K562 (cell line): ENCODE results near the gene SEMA3F. TPM values are rescaled to one million over a fixed set of nuclear protein-coding genes. Genes with fewer than 3 reads are reported as not detected.

ENCODE experiments used
- ATAC-seq: fragments of 200-7000 bp; cut with Tn5 transposase; 3 replicates; pipeline ENCODE4 v1.9.1; 2020; ENCODE audit warnings: moderate library complexity
- BruUV-seq: library from RNA; stranded (reverse); fragments of 400-500 nt; replicated peaks from 2 replicates; lab custom pipeline; 2021; lab: Mats Ljungman, UMichigan
- CTCF ChIA-PET: fragments of 300-600 bp; formaldehyde crosslinking; extraction: SDS; loops from one replicate; lab custom pipeline; 2021; ENCODE audit warnings: low intra/inter-chr PET ratio; lab: Yijun Ruan, JAX
- POLR2A ChIA-PET: fragments of 300-600, 350-650 bp; sonication (Branson Sonifier 250); formaldehyde crosslinking; extraction: SDS; loops from one replicate; lab custom pipeline; 2021; ENCODE audit warnings: antibody characterized with exemption, inconsistent platforms; lab: Yijun Ruan, JAX
- DNase-seq, 4 experiments: peaks; one replicate each; pipeline versions ENCODE4 v3.0.0 to v3.0.0-alpha.2; 2011 to 2018; ENCODE audit warnings: low spot score in 3 of 4, mixed read lengths in 3 of 4; ENCODE audit errors: extremely low read depth in 1 of 4
- FAIRE-seq: peaks from 2 replicates; lab custom pipeline; 2011; peaks lifted over from hg19 to GRCh38; lab: Jason Lieb, UNC
- H2AFZ ChIP-seq: 2 replicates; pipeline ENCODE4 v1.6.0; 2011; ENCODE audit warnings: low read depth, low read length, control low read depth, inconsistent platforms
- H3K27ac ChIP-seq: fragments of 200-600 bp; 3 replicates; pipeline ENCODE4 v1.8.0; 2011; ENCODE audit warnings: low read depth, mild to moderate bottlenecking, control low read depth, inconsistent platforms, low read length, moderate library complexity, mixed read lengths; ENCODE audit errors: extremely low read depth
- H3K27me3 ChIP-seq, 2 experiments: fragments of 300-600 bp in 1 of 2; 2 replicates in 1 of 2; 3 replicates in 1 of 2; pipeline versions ENCODE4 v1.6.0 to v1.8.0; 2011; ENCODE audit warnings: inconsistent platforms in 2 of 2, low read length in 2 of 2, mild to moderate bottlenecking in 1 of 2, mixed read lengths in 1 of 2, moderate library complexity in 1 of 2; ENCODE audit not compliant: control insufficient read depth in 2 of 2, insufficient read depth in 2 of 2
- H3K36me3 ChIP-seq: fragments of 300-600 bp; 3 replicates; pipeline ENCODE4 v1.8.0; 2011; ENCODE audit warnings: mild to moderate bottlenecking, low read length, inconsistent platforms; ENCODE audit not compliant: control insufficient read depth, insufficient read depth
- H3K4me1 ChIP-seq, 2 experiments: fragments of 200-600 bp in 1 of 2; replicated peaks in 1 of 2; 2 replicates in 1 of 2; 3 replicates in 1 of 2; pipeline versions ENCODE4 v1.5.1 to v1.8.0; 2011; ENCODE audit warnings: inconsistent platforms in 2 of 2, low read length in 2 of 2, mild to moderate bottlenecking in 1 of 2, mixed read lengths in 1 of 2, moderate library complexity in 1 of 2; ENCODE audit not compliant: control insufficient read depth in 2 of 2, insufficient read depth in 2 of 2
- H3K4me2 ChIP-seq: 2 replicates; pipeline ENCODE4 v1.6.1; 2011; ENCODE audit warnings: low read length, control low read depth, inconsistent platforms, mixed read lengths; ENCODE audit not compliant: insufficient read depth
- H3K4me3 ChIP-seq: fragments of 200-600 bp; sonication (generic), shearing (Covaris generic); 2 replicates; pipeline ENCODE4 v1.5.1; 2016; ENCODE audit warnings: control low read depth, inconsistent platforms
- H3K79me2 ChIP-seq: fragments of 200-600 bp; 3 replicates; pipeline ENCODE4 v1.8.0; 2011; ENCODE audit warnings: low read length, inconsistent platforms; ENCODE audit not compliant: control insufficient read depth, insufficient read depth
- H3K9ac ChIP-seq, 2 experiments: 2 replicates each; pipeline versions ENCODE4 v1.6.0 to v1.6.1; 2011; ENCODE audit warnings: low read depth in 2 of 2, low read length in 2 of 2, control low read depth in 1 of 2, inconsistent platforms in 1 of 2, mild to moderate bottlenecking in 1 of 2, mixed read lengths in 1 of 2; ENCODE audit not compliant: insufficient read depth in 1 of 2
- H3K9me1 ChIP-seq: one replicate; pipeline ENCODE4 v1.6.0; 2011; ENCODE audit warnings: inconsistent platforms, mild to moderate bottlenecking, low read length, moderate library complexity; ENCODE audit not compliant: control insufficient read depth, insufficient read depth
- H3K9me3 ChIP-seq: replicated peaks from 2 replicates; pipeline ENCODE4 v1.5.1; 2011; ENCODE audit warnings: low read depth, low read length, inconsistent platforms; ENCODE audit not compliant: control insufficient read depth, insufficient read depth
- H4K20me1 ChIP-seq: replicated peaks from 2 replicates; pipeline ENCODE4 v1.6.1; 2011; ENCODE audit warnings: low read length, inconsistent platforms, mixed read lengths; ENCODE audit not compliant: control insufficient read depth, insufficient read depth
- ATF2 ChIP-seq: sonication (generic); formaldehyde crosslinking; IDR thresholded peaks from 2 replicates; pipeline ENCODE4 v1.8.1; 2022; ENCODE audit warnings: missing genetic modification reagents
- ETV1 ChIP-seq: fragments of 450-650 bp; conservative IDR thresholded peaks from 2 replicates; pipeline ENCODE4 v1.6.1; 2016; ENCODE audit warnings: missing genetic modification characterization, control low read depth, low read depth, missing compliant biosample characterization
- MEF2A ChIP-seq: IDR thresholded peaks from 2 replicates; pipeline ENCODE4 v1.6.1; 2011; ENCODE audit warnings: low read depth, mild to moderate bottlenecking, low read length, moderate library complexity; ENCODE audit not compliant: control insufficient read depth
- NEUROD1 ChIP-seq: fragments of 150-350 bp; IDR thresholded peaks from 2 replicates; pipeline ENCODE4 v1.6.1; 2014; ENCODE audit warnings: borderline replicate concordance, low read length, low read depth; ENCODE audit not compliant: partially characterized antibody
- POLR3G ChIP-seq: IDR thresholded peaks from 2 replicates; pipeline ENCODE4 v1.6.1; 2011; ENCODE audit not compliant: insufficient read length, insufficient replicate concordance; ENCODE audit errors: extremely low read depth
- SMARCA4 ChIP-seq: fragments of 450-650 bp; IDR thresholded peaks from 2 replicates; pipeline ENCODE4 v1.6.1; 2016
- ZNF175 ChIP-seq: fragments of 200-800 bp; sonication (Bioruptor generic); IDR thresholded peaks from 2 replicates; pipeline ENCODE4 v1.6.1; 2016; ENCODE audit warnings: low read depth, mild to moderate bottlenecking, missing genetic modification characterization, missing compliant biosample characterization
- ZNF263 ChIP-seq: sonication (generic); formaldehyde crosslinking; IDR thresholded peaks from 2 replicates; pipeline ENCODE4 v1.8.0; 2022; ENCODE audit warnings: mild to moderate bottlenecking, missing genetic modification reagents, borderline replicate concordance
- WGBS: fragments of 100-300 bp; shearing (Covaris generic); methylation state at CpG from one replicate; pipeline ENCODE4 v1.1.6; 2016; ENCODE audit warnings: low coverage, mixed read lengths; ENCODE audit not compliant: insufficient coverage; ENCODE audit errors: missing lambda C conversion rate; 5-methylcytosine and 5-hydroxymethylcytosine counted together
- in situ Hi-C: fragments of 300-500 bp; cut with MboI; formaldehyde crosslinking; loops from 4 replicates; pipeline ENCODE4 v1.15.0; 2018; ENCODE audit warnings: inconsistent platforms, mixed read lengths
- intact Hi-C: fragments of 100-400 bp; cut with micrococcal nuclease; formaldehyde crosslinking; loops from 2 replicates; pipeline ENCODE4 v1.14.2; 2022
- polyA plus RNA-seq, 8 experiments: library from polyadenylated mRNA; depleted of rRNA in 4 of 8; stranded (reverse) in 5 of 8; unstranded in 3 of 8; fragments of >200 nt; fragmentation: Nextera tagmentation in 2 of 8; fragmentation: Illumina TruSeq in 1 of 8; extraction: Ambion mirVana in 2 of 8; extraction: Trizol in 1 of 8; gene quantifications; 2 replicates each; pipeline versions ENCODE4 v1.2.1 to v1.2.3, GENCODE V29; 2011 to 2014; ENCODE audit warnings: inconsistent platforms in 1 of 8, missing spikeins in 1 of 8
- total RNA-seq, 7 experiments: library from RNA; depleted of rRNA in 6 of 7; stranded (reverse); fragments of >200 nt in 6 of 7; fragmentation: Illumina TruSeq in 2 of 7; extraction: Trizol in 2 of 7; gene quantifications; 2 replicates each; pipeline versions ENCODE4 v1.2.1 to v1.2.3, GENCODE V29; 2011 to 2021; ENCODE audit warnings: low replicate concordance in 1 of 7
- TF ChIP-seq, protein P1 (sequence below): fragments of 200-800 bp; sonication (Bioruptor generic); IDR thresholded peaks from 2 replicates; pipeline ENCODE4 v1.6.1; 2016; ENCODE audit warnings: missing genetic modification characterization, missing compliant biosample characterization

The SEMA3F gene
- total and polyA plus RNA-seq, 9 of the 15 experiments (the other 6 are each of a cell fraction or from before 2014, with no cell fraction given): 0.58 to 3.0 (median 2.0) TPM; not detected in 2

DNA sequence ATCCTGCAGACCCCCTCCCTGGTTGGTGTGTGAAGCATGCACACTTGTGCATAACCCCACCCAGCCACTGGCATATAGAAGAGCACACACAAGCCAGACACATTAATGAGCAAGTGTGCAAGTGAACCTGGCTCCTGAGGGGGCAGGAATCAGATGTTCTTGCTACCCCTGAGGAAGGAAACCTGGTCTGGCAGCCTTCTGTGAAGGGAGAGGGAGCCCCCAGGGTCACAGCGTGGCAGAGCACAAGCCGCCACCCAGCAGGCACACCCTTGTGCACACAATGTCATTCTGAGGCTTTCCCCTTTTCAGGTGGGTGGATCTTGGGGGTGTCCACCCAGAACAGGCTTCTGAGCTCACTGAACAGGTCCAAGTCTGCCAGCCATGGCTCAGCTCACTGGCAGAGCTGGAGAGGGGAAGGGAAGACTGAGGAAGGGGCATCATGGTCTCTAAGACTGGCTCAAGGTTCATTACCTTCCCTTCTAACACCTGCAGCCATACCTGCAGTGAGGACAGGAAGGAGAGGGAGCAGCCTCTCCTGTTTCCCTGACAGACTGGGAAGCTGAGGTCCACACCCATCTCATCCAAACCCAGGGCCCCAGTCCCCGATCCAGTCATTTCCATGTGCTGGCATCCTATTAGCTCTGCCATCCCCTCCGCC lies 31.6 kb upstream of the SEMA3F start:
- no peak for DNase-seq

More for the DNA sequence above, 31.6 kb upstream of the SEMA3F start:
- no peak overlapping the region for H3K4me2 ChIP-seq
- ChIA-PET POLR2A (interaction anchor here (0.8 to 2.2 kb wide), 2 partner anchors 10 to 11 kb away, joined by 3 to 10 read pairs; no protein-coding TSS in a partner anchor), CTCF (interaction anchor here (4.4 kb wide), 1 partner anchor 66 kb away, joined by 34 read pairs; no protein-coding TSS in a partner anchor)
- H3K27ac ChIP-seq: no peak overlapping the region
- in situ Hi-C loops: loop anchor here (5.0 kb wide), 1 partner anchor 59 kb away; no protein-coding TSS in a partner anchor
- H4K20me1 ChIP-seq: peaks cover 12% of the 10 kb centered on the region
- WGBS: 0% methylated on average over 2 of the region's 4 CpGs
- no peak overlapping the region; a peak in 1 of 4 replicates for H3K9ac ChIP-seq
- peaks cover 20% of the 10 kb centered on the region; the same call in 2 of the 3 replicates for H3K36me3 ChIP-seq
- no peaks in the 10 kb centered on the region for H3K9me3 ChIP-seq
- BruUV-seq: no TSS peak
- H3K4me1 ChIP-seq: peaks cover 0 to 17% of the 10 kb centered on the region in 2 experiments; a peak in 2 of 5 replicates
- no peaks in the 10 kb centered on the region for H3K79me2 ChIP-seq
- TF ChIP-seq POLR3G (no peak), MEF2A (no peak), NEUROD1 (no peak), SMARCA4 (no peak), ETV1 (no peak), ATF2 (CRISPR knock-in tag) (no peak), ZNF175 (CRISPR knock-in tag) (no peak), ZNF263 (CRISPR knock-in tag) (no peak)
- TF ChIP-seq, protein P1, sequence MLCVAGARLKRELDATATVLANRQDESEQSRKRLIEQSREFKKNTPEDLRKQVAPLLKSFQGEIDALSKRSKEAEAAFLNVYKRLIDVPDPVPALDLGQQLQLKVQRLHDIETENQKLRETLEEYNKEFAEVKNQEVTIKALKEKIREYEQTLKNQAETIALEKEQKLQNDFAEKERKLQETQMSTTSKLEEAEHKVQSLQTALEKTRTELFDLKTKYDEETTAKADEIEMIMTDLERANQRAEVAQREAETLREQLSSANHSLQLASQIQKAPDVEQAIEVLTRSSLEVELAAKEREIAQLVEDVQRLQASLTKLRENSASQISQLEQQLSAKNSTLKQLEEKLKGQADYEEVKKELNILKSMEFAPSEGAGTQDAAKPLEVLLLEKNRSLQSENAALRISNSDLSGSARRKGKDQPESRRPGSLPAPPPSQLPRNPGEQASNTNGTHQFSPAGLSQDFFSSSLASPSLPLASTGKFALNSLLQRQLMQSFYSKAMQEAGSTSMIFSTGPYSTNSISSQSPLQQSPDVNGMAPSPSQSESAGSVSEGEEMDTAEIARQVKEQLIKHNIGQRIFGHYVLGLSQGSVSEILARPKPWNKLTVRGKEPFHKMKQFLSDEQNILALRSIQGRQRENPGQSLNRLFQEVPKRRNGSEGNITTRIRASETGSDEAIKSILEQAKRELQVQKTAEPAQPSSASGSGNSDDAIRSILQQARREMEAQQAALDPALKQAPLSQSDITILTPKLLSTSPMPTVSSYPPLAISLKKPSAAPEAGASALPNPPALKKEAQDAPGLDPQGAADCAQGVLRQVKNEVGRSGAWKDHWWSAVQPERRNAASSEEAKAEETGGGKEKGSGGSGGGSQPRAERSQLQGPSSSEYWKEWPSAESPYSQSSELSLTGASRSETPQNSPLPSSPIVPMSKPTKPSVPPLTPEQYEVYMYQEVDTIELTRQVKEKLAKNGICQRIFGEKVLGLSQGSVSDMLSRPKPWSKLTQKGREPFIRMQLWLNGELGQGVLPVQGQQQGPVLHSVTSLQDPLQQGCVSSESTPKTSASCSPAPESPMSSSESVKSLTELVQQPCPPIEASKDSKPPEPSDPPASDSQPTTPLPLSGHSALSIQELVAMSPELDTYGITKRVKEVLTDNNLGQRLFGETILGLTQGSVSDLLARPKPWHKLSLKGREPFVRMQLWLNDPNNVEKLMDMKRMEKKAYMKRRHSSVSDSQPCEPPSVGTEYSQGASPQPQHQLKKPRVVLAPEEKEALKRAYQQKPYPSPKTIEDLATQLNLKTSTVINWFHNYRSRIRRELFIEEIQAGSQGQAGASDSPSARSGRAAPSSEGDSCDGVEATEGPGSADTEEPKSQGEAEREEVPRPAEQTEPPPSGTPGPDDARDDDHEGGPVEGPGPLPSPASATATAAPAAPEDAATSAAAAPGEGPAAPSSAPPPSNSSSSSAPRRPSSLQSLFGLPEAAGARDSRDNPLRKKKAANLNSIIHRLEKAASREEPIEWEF: no peak
- TF ChIP-seq, all 486 proteins: peak for 0
- no peak for ATAC-seq
- no peak overlapping the region for H2AFZ ChIP-seq
- intact Hi-C loops: loop anchor here (5.0 kb wide), 1 partner anchor 149 kb away; no protein-coding TSS in a partner anchor
- H3K4me3 ChIP-seq: no peak overlapping the region
- no peak for FAIRE-seq
- no peaks in the 10 kb centered on the region for H3K27me3 ChIP-seq
- H3K9me1 ChIP-seq: no peaks in the 10 kb centered on the region
